Naive thymus-derived CD4-positive, alpha-beta T cell (primary cell): Measurements from ENCODE around the gene CTNNA1. TPM values are rescaled to one million over a fixed set of nuclear protein-coding genes. Genes with fewer than 3 reads are reported as not detected.
A peak's percentile ranks its signal among the peaks of the same experiment; 100 is the strongest.
"Not testable (repeated sequence)": the region's sequence is repeated elsewhere in the genome, so short reads cannot be mapped to it uniquely, and the experiment has no call there.

Experiments used
- ATAC-seq: fragments of 150-1000 bp; cut with Tn5 transposase; 2 replicates; pipeline ENCODE4 v1.10.0; 2021; ENCODE audit warnings: mild to moderate bottlenecking, moderate library complexity
- CTCF ChIA-PET: fragments of 350-600 bp; sonication (Branson Sonifier 250); formaldehyde crosslinking; loops from one replicate; lab custom pipeline; 2021; ENCODE audit warnings: antibody characterized with exemption; lab: Charles Lee
- POLR2A ChIA-PET: fragments of 350-600 bp; sonication (Branson Sonifier 250); formaldehyde crosslinking; loops from one replicate; lab custom pipeline; 2021; ENCODE audit warnings: antibody characterized with exemption, inconsistent platforms; lab: Charles Lee
- DNase-seq, 9 donors: peaks; one replicate each; pipeline versions ENCODE4 v3.0.0 to v3.0.0-alpha.2; 2020 to 2022; ENCODE audit warnings: mixed read lengths in 1 of 9
- H3K27ac ChIP-seq: one replicate; pipeline ENCODE4 v1.7.0; 2013; ENCODE audit warnings: mild to moderate bottlenecking, low read depth, low read length, moderate library complexity
- H3K27me3 ChIP-seq, 2 donors: one replicate each; pipeline ENCODE4 v1.7.0; 2013; ENCODE audit warnings: low read length in 2 of 2, mild to moderate bottlenecking in 2 of 2, moderate library complexity in 2 of 2; ENCODE audit not compliant: control insufficient read depth in 2 of 2, insufficient read depth in 2 of 2
- H3K36me3 ChIP-seq, 3 experiments: 1 replicate in 2 of 3; 2 replicates in 1 of 3; pipeline ENCODE4 v1.7.0; 2013; ENCODE audit warnings: low read length in 3 of 3, mild to moderate bottlenecking in 3 of 3, moderate library complexity in 1 of 3; ENCODE audit not compliant: insufficient read depth in 3 of 3, control insufficient read depth in 2 of 3
- H3K4me1 ChIP-seq, 2 donors: one replicate each; pipeline ENCODE4 v1.7.0; 2013; ENCODE audit warnings: low read length in 2 of 2, mild to moderate bottlenecking in 2 of 2, moderate library complexity in 1 of 2; ENCODE audit not compliant: control insufficient read depth in 2 of 2, insufficient read depth in 2 of 2
- H3K4me3 ChIP-seq: 2 replicates; pipeline ENCODE4 v1.7.0; 2013; ENCODE audit warnings: mild to moderate bottlenecking, low read length
- H3K9me3 ChIP-seq, 3 experiments: 1 replicate in 2 of 3; 2 replicates in 1 of 3; pipeline ENCODE4 v1.7.0; 2013; ENCODE audit warnings: low read length in 3 of 3; ENCODE audit not compliant: control insufficient read depth in 2 of 3
- H3K27ac Mint-ChIP-seq, 9 donors: one replicate each; pipeline ENCODE4 v1.8.0; 2020 to 2022; ENCODE audit warnings: mixed read lengths in 9 of 9, mild to moderate bottlenecking in 8 of 9, moderate library complexity in 5 of 9, inconsistent platforms in 2 of 9
- H3K27me3 Mint-ChIP-seq, 5 donors: one replicate each; pipeline ENCODE4 v1.8.0; 2021 to 2022; ENCODE audit warnings: mixed read lengths in 5 of 5, mild to moderate bottlenecking in 1 of 5
- H3K36me3 Mint-ChIP-seq, 5 donors: one replicate each; pipeline ENCODE4 v1.8.0; 2020 to 2022; ENCODE audit warnings: mixed read lengths in 5 of 5, mild to moderate bottlenecking in 3 of 5, inconsistent platforms in 1 of 5
- H3K4me1 Mint-ChIP-seq, 7 donors: one replicate each; pipeline ENCODE4 v1.8.0; 2020 to 2022; ENCODE audit warnings: mixed read lengths in 7 of 7, mild to moderate bottlenecking in 3 of 7, inconsistent platforms in 1 of 7
- H3K4me3 Mint-ChIP-seq, 10 donors: one replicate each; pipeline ENCODE4 v1.8.0; 2020 to 2022; ENCODE audit warnings: mild to moderate bottlenecking in 10 of 10, mixed read lengths in 10 of 10, moderate library complexity in 6 of 10, inconsistent platforms in 2 of 10
- H3K9me3 Mint-ChIP-seq, 11 donors: one replicate each; pipeline ENCODE4 v1.8.0; 2020 to 2022; ENCODE audit warnings: mixed read lengths in 11 of 11, mild to moderate bottlenecking in 4 of 11, inconsistent platforms in 1 of 11, moderate library complexity in 1 of 11
- intact Hi-C, 2 donors: fragments of 100-400 bp; cut with micrococcal nuclease; formaldehyde crosslinking; loops; one replicate each; pipeline ENCODE4 v1.15.1; 2023
- polyA plus RNA-seq, 2 donors: library from polyadenylated mRNA; unstranded; fragments of 300-500 nt; fragmentation: Illumina TruSeq; gene quantifications; one replicate each; pipeline ENCODE4 v1.2.3, GENCODE V29; 2021
- total RNA-seq, 6 experiments: library from RNA in 5 of 6; stranded (reverse) in 5 of 6; gene quantifications; 1 replicate in 5 of 6; 2 replicates in 1 of 6; pipeline ENCODE4 v1.2.3 and lab custom pipeline; 2021 to 2026

Gene CTNNA1
- total and polyA plus RNA-seq, 7 experiments from 2014 or later: 0.78 to 52.9 (median 5.6) TPM

DNA sequence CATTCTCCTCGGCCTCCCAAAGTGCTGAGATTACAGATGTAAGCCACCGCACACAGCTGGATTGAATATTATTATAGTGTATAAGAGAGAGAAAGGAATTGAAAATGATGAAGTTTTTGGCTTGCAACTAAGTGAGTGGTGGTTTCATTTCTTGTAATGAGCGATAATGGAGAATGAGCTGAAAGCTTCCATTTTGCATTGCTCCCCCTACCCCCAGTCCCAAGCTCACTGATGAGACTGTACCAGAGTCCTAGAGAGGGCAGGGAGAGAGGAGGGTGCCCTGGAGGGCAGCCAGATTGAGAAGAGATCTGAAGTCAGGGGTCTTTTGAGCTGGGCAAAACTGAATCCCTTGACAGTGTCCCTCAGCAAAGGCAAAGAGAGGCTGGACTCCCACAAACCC lies 38.5 kb upstream of the CTNNA1 start:
- H3K4me3 ChIP-seq: no peak overlapping the region
- peaks cover 0 to 4% (median 0%) of the 10 kb centered on the region in 11 donors for H3K9me3 Mint-ChIP-seq
- DNase-seq: no peak
- no peak overlapping the region for H3K27ac Mint-ChIP-seq
- H3K9me3 ChIP-seq: no peaks in the 10 kb centered on the region
- H3K27me3 Mint-ChIP-seq: peaks cover 33 to 58% (median 50%) of the 10 kb centered on the region in 5 donors
- ChIA-PET POLR2A (no interaction called here), CTCF (no interaction called here)
- H3K4me1 ChIP-seq: no peaks in the 10 kb centered on the region
- H3K36me3 ChIP-seq: no peaks in the 10 kb centered on the region
- H3K4me1 Mint-ChIP-seq: peaks cover 0 to 1% (median 0%) of the 10 kb centered on the region in 7 donors
- no peak for ATAC-seq
- no peak overlapping the region for H3K27ac ChIP-seq
- intact Hi-C loops: no loop called here
- H3K27me3 ChIP-seq: no peaks in the 10 kb centered on the region
- no peak overlapping the region for H3K4me3 Mint-ChIP-seq
- H3K36me3 Mint-ChIP-seq: no peaks in the 10 kb centered on the region

DNA sequence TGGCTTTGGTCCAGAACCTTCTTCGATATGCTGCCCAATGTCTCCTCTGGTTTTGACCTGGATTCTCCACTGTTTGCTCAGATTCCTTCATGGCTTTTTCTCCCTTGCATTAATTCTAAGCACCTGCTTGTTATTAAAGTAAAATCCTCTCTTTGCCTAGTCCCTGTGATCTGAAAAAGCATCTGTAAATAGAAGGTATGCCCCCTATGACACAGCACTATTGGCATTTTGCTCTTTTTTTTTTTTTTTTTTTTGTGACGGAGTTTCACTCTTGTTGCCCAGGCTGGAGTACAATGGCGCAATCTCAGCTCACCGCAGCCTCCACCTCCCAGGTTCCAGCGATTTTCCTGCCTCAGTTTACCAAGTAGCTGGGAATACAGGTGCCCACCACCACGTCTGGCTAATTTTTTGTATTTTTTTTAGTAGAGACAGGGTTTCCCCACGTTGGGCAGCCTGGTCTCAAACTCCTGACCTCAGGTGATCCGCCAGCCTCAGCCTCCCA lies 37.2 kb upstream of the CTNNA1 start:
- CTCF ChIA-PET, intact Hi-C loops, H3K4me3 Mint-ChIP-seq, H3K4me1 ChIP-seq, H3K36me3 Mint-ChIP-seq, H3K36me3 ChIP-seq, ATAC-seq, DNase-seq, H3K4me1 Mint-ChIP-seq, H3K27me3 ChIP-seq, H3K9me3 Mint-ChIP-seq, H3K27ac ChIP-seq, H3K4me3 ChIP-seq, H3K27ac Mint-ChIP-seq, H3K9me3 ChIP-seq: not testable (repeated sequence)
- peaks cover 36 to 55% (median 48%) of the 10 kb centered on the region in 5 donors for H3K27me3 Mint-ChIP-seq
- POLR2A ChIA-PET: interaction anchor here (0.7 kb wide), 1 partner anchor 679 kb away, joined by 3 read pairs; no protein-coding TSS in a partner anchor

DNA sequence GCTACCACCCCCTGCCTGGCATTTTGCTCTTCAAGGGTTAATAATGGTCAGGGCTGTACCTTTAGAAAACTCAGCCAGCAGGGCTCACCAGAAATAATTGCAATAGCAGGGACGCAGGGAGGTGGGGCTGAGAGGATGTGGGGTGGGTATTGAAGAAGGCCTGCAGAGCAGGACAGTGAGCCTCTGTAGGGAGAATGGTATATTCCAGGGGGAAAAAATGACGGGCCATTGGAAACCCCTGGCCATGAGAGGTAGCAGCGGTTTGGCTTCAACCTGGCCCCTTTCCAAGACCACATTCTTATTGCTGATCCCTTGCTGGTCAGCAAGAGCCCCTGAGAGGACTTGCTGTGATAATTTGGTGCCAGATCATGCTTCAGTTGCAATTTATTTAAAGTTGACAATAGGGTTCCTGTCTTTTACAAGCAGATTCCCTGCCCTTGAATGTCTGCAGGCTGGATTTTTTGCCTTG lies 36.7 kb upstream of the CTNNA1 start:
- ChIA-PET CTCF (interaction anchor here (0.6 kb wide), 1 partner anchor 64 kb away, joined by 5 read pairs; no protein-coding TSS in a partner anchor), POLR2A (interaction anchor here (0.7 kb wide), 1 partner anchor 679 kb away, joined by 3 read pairs; no protein-coding TSS in a partner anchor)
- Mint-ChIP-seq H3K4me3 (no peak overlapping the region), H3K36me3 (no peaks in the 10 kb centered on the region), H3K27me3 (peaks cover 36 to 54% (median 50%) of the 10 kb centered on the region in 5 donors), H3K27ac (no peak overlapping the region), H3K9me3 (peaks cover 0 to 2% (median 0%) of the 10 kb centered on the region in 11 donors), H3K4me1 (peaks cover 0 to 1% (median 0%) of the 10 kb centered on the region in 7 donors)
- no peaks in the 10 kb centered on the region for H3K4me1 ChIP-seq
- DNase-seq (no peak), ATAC-seq (no peak)
- no peaks in the 10 kb centered on the region for H3K9me3 ChIP-seq
- H3K27me3 ChIP-seq: no peaks in the 10 kb centered on the region
- no peaks in the 10 kb centered on the region for H3K36me3 ChIP-seq
- no peak overlapping the region for H3K27ac ChIP-seq
- H3K4me3 ChIP-seq: no peak overlapping the region
- intact Hi-C loops: no loop called here

DNA sequence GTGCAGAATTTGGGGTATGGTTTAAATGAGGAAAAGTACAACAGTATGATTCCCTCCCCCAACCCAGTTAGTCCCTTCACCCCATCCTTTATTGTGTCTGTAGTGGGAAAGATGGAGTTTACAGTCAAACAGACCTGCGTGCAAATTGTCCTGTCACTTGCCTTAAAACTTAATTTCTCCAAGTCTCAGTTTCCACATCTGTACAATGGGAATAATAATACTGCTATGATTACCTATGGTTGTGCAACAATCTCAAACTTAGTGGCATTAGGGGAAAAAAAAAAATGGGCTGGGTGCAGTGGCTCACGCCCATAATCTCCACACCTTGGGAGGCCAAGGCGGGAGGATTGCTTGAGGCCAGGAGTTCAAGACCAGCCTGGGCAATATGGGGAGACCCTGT lies 35.8 kb upstream of the CTNNA1 start:
- Mint-ChIP-seq H3K36me3 (peaks cover 0 to 4% (median 0%) of the 10 kb centered on the region in 5 donors), H3K27me3 (peaks cover 36 to 54% (median 51%) of the 10 kb centered on the region in 5 donors), H3K27ac (no peak overlapping the region), H3K4me3 (no peak overlapping the region), H3K9me3 (peaks cover 0 to 2% (median 0%) of the 10 kb centered on the region in 11 donors), H3K4me1 (peaks cover 0 to 1% (median 0%) of the 10 kb centered on the region in 7 donors)
- DNase-seq (no peak), ATAC-seq (no peak)
- no peaks in the 10 kb centered on the region for H3K9me3 ChIP-seq
- CTCF ChIA-PET: interaction anchor here (0.6 kb wide), 1 partner anchor 65 kb away, joined by 5 read pairs; no protein-coding TSS in a partner anchor
- no peak overlapping the region for H3K4me3 ChIP-seq
- intact Hi-C loops: no loop called here
- H3K4me1 ChIP-seq: no peaks in the 10 kb centered on the region
- H3K27me3 ChIP-seq: no peaks in the 10 kb centered on the region
- H3K27ac ChIP-seq: no peak overlapping the region
- no peaks in the 10 kb centered on the region for H3K36me3 ChIP-seq
- POLR2A ChIA-PET: no interaction called here

DNA sequence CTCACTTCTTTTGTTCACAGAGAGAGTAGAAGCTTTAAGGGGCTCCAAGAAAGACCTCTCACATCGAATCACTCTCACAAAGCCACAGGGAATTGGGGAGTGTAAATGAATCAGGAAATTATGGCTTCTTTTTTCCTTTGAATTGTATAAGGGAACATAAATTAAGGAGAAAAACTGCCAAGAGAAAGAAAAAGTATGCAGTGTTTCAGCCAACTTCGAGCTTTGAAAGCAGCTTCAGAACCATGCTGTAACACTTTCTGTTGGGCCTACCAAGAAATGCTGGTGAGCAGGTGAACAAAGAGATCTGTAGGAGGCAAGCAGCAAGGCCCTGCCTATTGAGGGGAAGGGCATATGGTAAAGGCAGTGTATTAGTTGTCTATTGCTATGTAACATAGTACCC lies 33.4 kb upstream of the CTNNA1 start:
- Histone ChIP-seq H3K4me1 (no peaks in the 10 kb centered on the region), H3K4me3 (no peak overlapping the region), H3K36me3 (no peaks in the 10 kb centered on the region), H3K9me3 (no peaks in the 10 kb centered on the region), H3K27me3 (no peaks in the 10 kb centered on the region), H3K27ac (no peak overlapping the region)
- no peak overlapping the region for H3K4me3 Mint-ChIP-seq
- H3K36me3 Mint-ChIP-seq: peaks cover 0 to 8% (median 0%) of the 10 kb centered on the region in 5 donors
- intact Hi-C loops: no loop called here
- CTCF ChIA-PET: no interaction called here
- peaks cover 0 to 2% (median 0%) of the 10 kb centered on the region in 11 donors for H3K9me3 Mint-ChIP-seq
- ATAC-seq: no peak
- H3K4me1 Mint-ChIP-seq: no peaks in the 10 kb centered on the region
- POLR2A ChIA-PET: no interaction called here
- DNase-seq: no peak
- no peak overlapping the region for H3K27ac Mint-ChIP-seq
- H3K27me3 Mint-ChIP-seq: peaks cover 46 to 52% (median 51%) of the 10 kb centered on the region in 5 donors

DNA sequence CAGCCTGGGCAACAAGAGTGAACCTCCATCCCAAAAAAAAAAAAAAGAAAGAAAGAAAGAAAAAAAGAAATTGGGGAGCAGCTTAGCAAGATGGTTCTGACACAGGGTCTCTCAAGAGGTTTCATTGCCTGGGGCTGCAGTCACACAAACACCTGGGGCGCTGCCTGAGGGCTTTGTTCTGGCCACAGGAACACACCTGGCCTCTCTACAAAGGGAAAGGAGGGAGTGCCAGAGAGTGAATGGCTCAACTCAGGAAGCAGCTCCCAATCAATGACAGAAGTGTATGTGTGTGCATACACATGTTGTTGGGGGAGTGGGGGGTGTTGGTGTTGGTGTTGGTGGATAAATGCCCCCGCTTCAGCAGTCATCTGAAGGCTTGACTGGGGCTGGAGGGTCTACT lies 32.4 kb upstream of the CTNNA1 start:
- Histone ChIP-seq H3K27ac (no peak overlapping the region), H3K27me3 (no peaks in the 10 kb centered on the region), H3K9me3 (no peaks in the 10 kb centered on the region), H3K36me3 (no peaks in the 10 kb centered on the region), H3K4me3 (no peak overlapping the region), H3K4me1 (no peaks in the 10 kb centered on the region)
- Mint-ChIP-seq H3K27ac (peak overlapping the region in 1 of 9 donors; percentile 70), H3K4me1 (no peaks in the 10 kb centered on the region), H3K9me3 (peaks cover 0 to 2% (median 0%) of the 10 kb centered on the region in 11 donors), H3K4me3 (no peak overlapping the region), H3K27me3 (peaks cover 46 to 56% (median 50%) of the 10 kb centered on the region in 5 donors), H3K36me3 (peaks cover 0 to 8% (median 0%) of the 10 kb centered on the region in 5 donors)
- CTCF ChIA-PET: no interaction called here
- no peak for ATAC-seq
- DNase-seq: no peak
- intact Hi-C loops: no loop called here
- POLR2A ChIA-PET: no interaction called here

DNA sequence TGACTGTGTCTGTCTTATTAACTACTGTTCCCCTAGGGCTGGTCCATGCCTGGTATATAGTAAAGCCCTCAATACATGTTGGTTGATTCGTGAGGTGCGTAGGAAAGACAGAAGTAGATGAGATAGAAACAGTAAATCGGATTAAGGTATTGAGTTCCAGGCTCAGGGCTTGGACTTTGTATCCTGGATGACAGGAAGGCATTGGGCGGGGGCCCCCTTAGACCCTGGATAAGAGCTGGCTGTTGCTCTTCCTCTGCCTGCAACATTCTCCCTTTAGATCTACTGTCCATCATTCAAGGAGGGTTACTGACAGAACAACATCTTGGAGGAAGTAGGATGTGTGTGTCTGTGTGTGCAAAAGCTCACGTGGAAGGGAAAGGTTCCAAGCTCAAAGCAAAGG lies 31.2 kb upstream of the CTNNA1 start:
- Mint-ChIP-seq H3K27ac (no peak overlapping the region), H3K27me3 (peaks cover 46 to 60% (median 56%) of the 10 kb centered on the region in 5 donors), H3K4me1 (peaks cover 0 to 5% (median 2%) of the 10 kb centered on the region in 7 donors), H3K4me3 (no peak overlapping the region), H3K36me3 (peaks cover 0 to 8% (median 0%) of the 10 kb centered on the region in 5 donors), H3K9me3 (peaks cover 0 to 2% (median 0%) of the 10 kb centered on the region in 11 donors)
- Histone ChIP-seq H3K36me3 (no peaks in the 10 kb centered on the region), H3K4me1 (no peaks in the 10 kb centered on the region), H3K27ac (no peak overlapping the region), H3K27me3 (no peaks in the 10 kb centered on the region), H3K4me3 (no peak overlapping the region), H3K9me3 (no peaks in the 10 kb centered on the region)
- ChIA-PET CTCF (no interaction called here), POLR2A (no interaction called here)
- no peak for ATAC-seq
- DNase-seq: no peak
- intact Hi-C loops: no loop called here
